ENCODE data around the gene TGFBRAP1. TPM values are rescaled to one million over a fixed set of nuclear protein-coding genes. Genes with fewer than 3 reads are reported as not detected.

TGFBRAP1 gene
- total RNA-seq, 2 donors from 2014 or later: 15.5 to 17.4 TPM

DNA sequence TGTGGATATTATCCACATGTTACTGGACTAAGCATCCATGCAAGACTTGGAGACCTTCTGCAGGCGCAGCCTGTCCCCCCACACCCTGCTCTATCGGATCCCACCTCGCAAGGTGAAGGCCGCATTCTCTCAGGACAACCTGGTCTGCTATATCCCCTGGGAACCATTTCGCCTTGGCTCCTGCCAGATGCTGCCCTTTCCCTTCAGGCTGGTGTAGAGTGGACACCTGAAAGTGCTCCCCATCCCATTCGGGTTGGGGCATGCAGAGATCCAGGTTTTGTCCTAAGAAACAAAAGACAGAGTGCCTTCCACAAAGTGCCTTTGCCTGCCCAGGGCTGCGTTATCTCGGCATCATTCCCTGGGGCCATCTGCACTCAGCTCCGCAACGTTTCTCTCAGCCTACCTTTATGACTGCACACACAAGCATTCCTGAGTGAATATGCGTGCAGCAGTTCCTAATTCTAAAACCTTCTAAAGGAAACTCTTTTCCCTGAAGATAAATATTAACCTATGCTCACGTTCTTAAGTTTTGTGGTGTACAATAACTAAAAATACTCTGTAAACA lies 48.8 kb upstream of the TGFBRAP1 start:
- Mint-ChIP-seq H3K4me1 (no peaks in the 10 kb centered on the region), H3K36me3 (ENCODE audit: low read depth) (peaks cover 7% of the 10 kb centered on the region), H3K27ac (peak overlapping the region; percentile 17), H3K9me3 (no peaks in the 10 kb centered on the region), H3K27me3 (ENCODE audit: insufficient read depth) (no peaks in the 10 kb centered on the region), H3K4me3 (no peak overlapping the region)
- H3K9me3 ChIP-seq (ENCODE audit: control insufficient read depth, low read length): no peaks in the 10 kb centered on the region
- H3K27ac ChIP-seq (ENCODE audit: low read depth, low read length): no peak overlapping the region
- no peaks in the 10 kb centered on the region for H3K27me3 ChIP-seq (ENCODE audit: control insufficient read depth, insufficient read depth, low read length, poor library complexity, severe bottlenecking)
- H3K9ac ChIP-seq (ENCODE audit: extremely low read depth, low read length, poor library complexity, severe bottlenecking): no peak overlapping the region
- peaks cover 33% of the 10 kb centered on the region for H3K36me3 ChIP-seq (ENCODE audit: control insufficient read depth, insufficient read depth, low read length)
- TF ChIP-seq, protein P1, sequence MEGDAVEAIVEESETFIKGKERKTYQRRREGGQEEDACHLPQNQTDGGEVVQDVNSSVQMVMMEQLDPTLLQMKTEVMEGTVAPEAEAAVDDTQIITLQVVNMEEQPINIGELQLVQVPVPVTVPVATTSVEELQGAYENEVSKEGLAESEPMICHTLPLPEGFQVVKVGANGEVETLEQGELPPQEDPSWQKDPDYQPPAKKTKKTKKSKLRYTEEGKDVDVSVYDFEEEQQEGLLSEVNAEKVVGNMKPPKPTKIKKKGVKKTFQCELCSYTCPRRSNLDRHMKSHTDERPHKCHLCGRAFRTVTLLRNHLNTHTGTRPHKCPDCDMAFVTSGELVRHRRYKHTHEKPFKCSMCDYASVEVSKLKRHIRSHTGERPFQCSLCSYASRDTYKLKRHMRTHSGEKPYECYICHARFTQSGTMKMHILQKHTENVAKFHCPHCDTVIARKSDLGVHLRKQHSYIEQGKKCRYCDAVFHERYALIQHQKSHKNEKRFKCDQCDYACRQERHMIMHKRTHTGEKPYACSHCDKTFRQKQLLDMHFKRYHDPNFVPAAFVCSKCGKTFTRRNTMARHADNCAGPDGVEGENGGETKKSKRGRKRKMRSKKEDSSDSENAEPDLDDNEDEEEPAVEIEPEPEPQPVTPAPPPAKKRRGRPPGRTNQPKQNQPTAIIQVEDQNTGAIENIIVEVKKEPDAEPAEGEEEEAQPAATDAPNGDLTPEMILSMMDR (conservative IDR thresholded peaks at IDR 0.05): no peak
- DNase-seq: no peak
- H3K4me3 ChIP-seq (ENCODE audit: low read length): no peak overlapping the region
- WGBS, 2 experiments (ENCODE audit: insufficient coverage in 1 of 2, insufficient read length in 1 of 2): 88 to 94% methylated on average over 10 to 12 of the region's 12 CpGs
- H3K4me1 ChIP-seq (ENCODE audit: control insufficient read depth, insufficient read depth, low read length): no peaks in the 10 kb centered on the region

DNA sequence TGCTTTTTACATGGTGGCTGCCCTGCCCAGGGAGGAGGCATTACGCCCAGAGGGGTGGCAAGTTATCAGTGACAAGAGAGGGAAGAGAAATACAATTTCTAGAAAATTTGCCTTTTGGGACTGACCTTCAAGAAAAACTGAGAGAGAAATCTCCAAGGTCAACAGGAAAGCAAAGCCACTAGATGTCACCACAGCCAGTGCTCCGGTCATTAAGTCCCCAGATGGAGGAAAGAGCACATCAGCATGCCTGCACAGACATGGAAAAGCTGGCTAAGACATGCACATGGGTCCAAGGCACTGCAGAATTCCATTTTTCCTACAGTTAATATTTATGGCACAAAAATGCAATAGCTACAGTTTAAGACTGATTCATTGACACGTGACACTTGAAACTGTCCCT lies 48.3 kb upstream of the TGFBRAP1 start:
- Histone ChIP-seq H3K4me3 (ENCODE audit: low read length) (no peak overlapping the region), H3K9ac (ENCODE audit: extremely low read depth, low read length, poor library complexity, severe bottlenecking) (no peak overlapping the region), H3K27ac (ENCODE audit: low read depth, low read length) (no peak overlapping the region), H3K36me3 (ENCODE audit: control insufficient read depth, insufficient read depth, low read length) (peaks cover 35% of the 10 kb centered on the region), H3K9me3 (ENCODE audit: control insufficient read depth, low read length) (no peaks in the 10 kb centered on the region), H3K4me1 (ENCODE audit: control insufficient read depth, insufficient read depth, low read length) (no peaks in the 10 kb centered on the region), H3K27me3 (ENCODE audit: control insufficient read depth, insufficient read depth, low read length, poor library complexity, severe bottlenecking) (no peaks in the 10 kb centered on the region)
- Mint-ChIP-seq H3K27ac (no peak overlapping the region), H3K27me3 (ENCODE audit: insufficient read depth) (no peaks in the 10 kb centered on the region), H3K4me3 (no peak overlapping the region), H3K4me1 (no peaks in the 10 kb centered on the region), H3K9me3 (no peaks in the 10 kb centered on the region), H3K36me3 (ENCODE audit: low read depth) (peaks cover 10% of the 10 kb centered on the region)
- TF ChIP-seq, protein P1 (conservative IDR thresholded peaks at IDR 0.05): peak; percentile 59
- WGBS, 2 experiments (ENCODE audit: insufficient coverage in 1 of 2, insufficient read length in 1 of 2): 86 to 96% methylated on average over 3 of the region's 3 CpGs
- DNase-seq: no peak

DNA sequence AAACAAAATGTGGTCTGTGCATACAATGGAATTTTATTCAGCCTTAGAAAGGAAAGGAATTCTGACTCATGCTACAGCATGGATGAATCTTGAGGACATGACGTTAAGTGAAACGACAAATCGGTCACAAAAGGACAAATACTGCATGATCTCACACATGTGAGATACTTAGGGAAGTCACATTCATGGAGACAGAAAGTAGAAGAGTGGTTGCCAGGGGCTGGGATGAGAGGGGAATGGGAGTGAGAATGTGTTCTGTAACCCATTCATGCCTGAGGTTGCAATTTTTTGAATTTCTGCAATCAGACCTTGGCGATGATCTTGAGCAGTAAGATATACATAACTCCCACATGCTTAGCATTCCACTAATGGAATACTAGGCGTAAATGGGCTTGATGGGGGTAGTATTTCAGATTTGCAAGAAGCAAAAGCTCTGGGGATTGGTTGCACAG lies 47.3 kb upstream of the TGFBRAP1 start:
- peaks cover 34% of the 10 kb centered on the region for H3K36me3 ChIP-seq (ENCODE audit: control insufficient read depth, insufficient read depth, low read length)
- H3K4me3 Mint-ChIP-seq: no peak overlapping the region
- H3K9ac ChIP-seq (ENCODE audit: extremely low read depth, low read length, poor library complexity, severe bottlenecking): no peak overlapping the region
- TF ChIP-seq, protein P1 (conservative IDR thresholded peaks at IDR 0.05): no peak
- H3K36me3 Mint-ChIP-seq (ENCODE audit: low read depth): peaks cover 10% of the 10 kb centered on the region
- no peak overlapping the region for H3K4me3 ChIP-seq (ENCODE audit: low read length)
- peak overlapping the region; percentile 10 for H3K27ac Mint-ChIP-seq
- no peak for DNase-seq
- 94 to 97% methylated on average over 3 to 5 of the region's 5 CpGs for WGBS, 2 experiments (ENCODE audit: insufficient coverage in 1 of 2, insufficient read length in 1 of 2)
- H3K27me3 ChIP-seq (ENCODE audit: control insufficient read depth, insufficient read depth, low read length, poor library complexity, severe bottlenecking): no peaks in the 10 kb centered on the region
- H3K9me3 Mint-ChIP-seq: no peaks in the 10 kb centered on the region
- no peak overlapping the region for H3K27ac ChIP-seq (ENCODE audit: low read depth, low read length)
- H3K4me1 Mint-ChIP-seq: no peaks in the 10 kb centered on the region
- no peaks in the 10 kb centered on the region for H3K4me1 ChIP-seq (ENCODE audit: control insufficient read depth, insufficient read depth, low read length)
- H3K27me3 Mint-ChIP-seq (ENCODE audit: insufficient read depth): no peaks in the 10 kb centered on the region
- H3K9me3 ChIP-seq (ENCODE audit: control insufficient read depth, low read length): no peaks in the 10 kb centered on the region
